Measurements from ENCODE around the gene SCGB1C1. TPM values are rescaled to one million over a fixed set of nuclear protein-coding genes. Genes with fewer than 3 reads are reported as not detected.

SCGB1C1 gene
- total and polyA plus RNA-seq, 10 of the 15 experiments (the other 5 are each of a cell fraction or from before 2014, with no cell fraction given): not detected

- TF ChIP-seq MXI1 (IDR thresholded peaks at IDR 0.05; ENCODE audit: low read depth, low read length) (no peak), CUX1 (IDR thresholded peaks at IDR 0.05; ENCODE audit: insufficient replicate concordance, low read depth, low read length) (no peak), RBBP5 (conservative IDR thresholded peaks at IDR 0.05) (no peak), RFX5 (IDR thresholded peaks at IDR 0.05; ENCODE audit: low read depth, low read length) (no peak), POLR2A (IDR thresholded peaks at IDR 0.05; ENCODE audit: low read depth, low read length) (no peak), KAT2A (conservative IDR thresholded peaks at IDR 0.05; ENCODE audit: control insufficient read depth, low read depth, low read length) (no peak), FOS (IDR thresholded peaks at IDR 0.05; ENCODE audit: borderline replicate concordance, extremely low read depth, insufficient read length) (no peak), POLR2AphosphoS5 (IDR thresholded peaks at IDR 0.05; ENCODE audit: low read length) (no peak), SMC3 (IDR thresholded peaks at IDR 0.05; ENCODE audit: borderline replicate concordance, low read length) (no peak)
Measured at GRCh38 chr11:221998-222789, 29.3 kb downstream of the SCGB1C1 start (continued).
